IMR-90 (cell line): ENCODE data around the gene CCDC141. TPM values are rescaled to one million over a fixed set of nuclear protein-coding genes. Genes with fewer than 3 reads are reported as not detected.

Source experiments
- ATAC-seq: fragments of 200-7000 bp; cut with Tn5 transposase; 2 replicates; pipeline ENCODE4 v1.9.1; 2020; ENCODE audit warnings: low read depth, mild to moderate bottlenecking, moderate library complexity
- BruUV-seq: library from RNA; stranded (reverse); fragments of 400-500 nt; replicated peaks from 2 replicates; lab custom pipeline; 2021; lab: Mats Ljungman, UMichigan
- CTCF ChIA-PET: fragments of 300-600 bp; formaldehyde crosslinking; extraction: SDS; loops from one replicate; lab custom pipeline; 2021; ENCODE audit warnings: antibody characterized with exemption; lab: Yijun Ruan, JAX
- POLR2A ChIA-PET: fragments of 300-600 bp; sonication (Branson Sonifier 250); formaldehyde crosslinking; loops from one replicate; lab custom pipeline; 2022; ENCODE audit warnings: antibody characterized with exemption; ENCODE audit not compliant: unreplicated experiment; lab: Charles Lee
- DNase-seq: peaks from one replicate; pipeline ENCODE4 v3.0.0; 2013
- H2AFZ ChIP-seq: replicated peaks from 2 replicates; pipeline ENCODE3; 2013; ENCODE audit warnings: low read length, mild to moderate bottlenecking; ENCODE audit not compliant: poor library complexity
- H2AK5ac ChIP-seq: 2 replicates; pipeline ENCODE4 v1.6.1; 2013; ENCODE audit warnings: low read depth, low read length, inconsistent platforms
- H2AK9ac ChIP-seq: replicated peaks from 2 replicates; pipeline ENCODE3; 2013; ENCODE audit warnings: mild to moderate bottlenecking, low read depth, low read length, moderate library complexity; ENCODE audit not compliant: poor library complexity
- H2BK120ac ChIP-seq: 2 replicates; pipeline ENCODE4 v1.6.1; 2013; ENCODE audit warnings: low read depth, low read length, inconsistent platforms
- H2BK15ac ChIP-seq: 3 replicates; pipeline ENCODE4 v1.6.1; 2013; ENCODE audit warnings: low read depth, low read length, inconsistent platforms
- H2BK20ac ChIP-seq: 2 replicates; pipeline ENCODE4 v1.6.1; 2013; ENCODE audit warnings: low read depth, mild to moderate bottlenecking, inconsistent platforms, low read length, moderate library complexity
- H2BK5ac ChIP-seq: 2 replicates; pipeline ENCODE4 v1.6.1; 2013; ENCODE audit warnings: mild to moderate bottlenecking, low read depth, low read length, inconsistent platforms; ENCODE audit not compliant: poor library complexity, severe bottlenecking
- H3K14ac ChIP-seq: replicated peaks from 2 replicates; pipeline ENCODE4 v1.6.1; 2013; ENCODE audit warnings: low read depth, low read length, inconsistent platforms
- H3K18ac ChIP-seq: 2 replicates; pipeline ENCODE4 v1.6.1; 2013; ENCODE audit warnings: low read depth, low read length, control low read depth
- H3K23ac ChIP-seq: 2 replicates; pipeline ENCODE4 v1.6.1; 2013; ENCODE audit warnings: low read depth, low read length, inconsistent platforms
- H3K27ac ChIP-seq: 2 replicates; pipeline ENCODE4 v1.5.1; 2013; ENCODE audit warnings: mild to moderate bottlenecking, control low read depth, low read length; ENCODE audit not compliant: insufficient read depth
- H3K27me3 ChIP-seq: 2 replicates; pipeline ENCODE4 v1.6.1; 2013; ENCODE audit warnings: low read length; ENCODE audit not compliant: control insufficient read depth, insufficient read depth
- H3K36me3 ChIP-seq: 2 replicates; pipeline ENCODE4 v1.6.1; 2013; ENCODE audit warnings: low read length, mixed read lengths; ENCODE audit not compliant: control insufficient read depth, insufficient read depth
- H3K4ac ChIP-seq: 2 replicates; pipeline ENCODE4 v1.6.1; 2013; ENCODE audit warnings: low read depth, low read length, inconsistent platforms
- H3K4me1 ChIP-seq: 2 replicates; pipeline ENCODE4 v1.6.1; 2013; ENCODE audit warnings: low read length, mixed read lengths; ENCODE audit not compliant: control insufficient read depth, insufficient read depth
- H3K4me2 ChIP-seq: 2 replicates; pipeline ENCODE4 v1.6.1; 2013; ENCODE audit warnings: low read depth, mild to moderate bottlenecking, control low read depth, low read length, moderate library complexity
- H3K4me3 ChIP-seq: 2 replicates; pipeline ENCODE4 v1.5.1; 2013; ENCODE audit warnings: low read depth, mild to moderate bottlenecking, control low read depth, low read length, moderate library complexity; ENCODE audit not compliant: insufficient read depth
- H3K56ac ChIP-seq: 2 replicates; pipeline ENCODE4 v1.6.1; 2013; ENCODE audit warnings: low read length, inconsistent platforms; ENCODE audit not compliant: insufficient read depth; ENCODE audit errors: extremely low read depth
- H3K79me1 ChIP-seq, 2 experiments: 2 replicates each; pipeline ENCODE4 v1.6.1; 2013; ENCODE audit warnings: low read length in 2 of 2, inconsistent platforms in 1 of 2, low read depth in 1 of 2
- H3K9ac ChIP-seq: 2 replicates; pipeline ENCODE4 v1.6.1; 2013; ENCODE audit warnings: low read depth, low read length, control low read depth
- H3K9me1 ChIP-seq: 2 replicates; pipeline ENCODE4 v1.6.1; 2013; ENCODE audit warnings: low read length, inconsistent platforms; ENCODE audit not compliant: insufficient read depth
- H3K9me3 ChIP-seq: 2 replicates; pipeline ENCODE4 v1.6.1; 2013; ENCODE audit warnings: low read length; ENCODE audit not compliant: control insufficient read depth, insufficient read depth
- H4K20me1 ChIP-seq: 2 replicates; pipeline ENCODE4 v1.6.1; 2013; ENCODE audit warnings: low read length, inconsistent platforms; ENCODE audit not compliant: insufficient read depth
- H4K5ac ChIP-seq: 2 replicates; pipeline ENCODE4 v1.6.1; 2013; ENCODE audit warnings: mild to moderate bottlenecking, low read depth, low read length, control low read depth
- H4K8ac ChIP-seq, 2 experiments: 2 replicates each; pipeline ENCODE4 v1.6.1; 2013; ENCODE audit warnings: low read depth in 2 of 2, low read length in 2 of 2, control low read depth in 1 of 2, inconsistent platforms in 1 of 2
- H4K91ac ChIP-seq: 2 replicates; pipeline ENCODE4 v1.6.1; 2013; ENCODE audit warnings: low read depth, low read length, inconsistent platforms; ENCODE audit not compliant: insufficient read depth
- BHLHE40 ChIP-seq: fragments of 150-350 bp; IDR thresholded peaks from 2 replicates; pipeline ENCODE4 v1.6.1; 2016; ENCODE audit warnings: mild to moderate bottlenecking, low read depth, low read length
- CEBPB ChIP-seq: IDR thresholded peaks from 2 replicates; pipeline ENCODE4 v1.6.1; 2012; ENCODE audit warnings: low read depth, low read length, improper control_type of control experiment
- CHD1 ChIP-seq: IDR thresholded peaks from 2 replicates; pipeline ENCODE4 v1.6.1; 2012; ENCODE audit warnings: low read depth, low read length, improper control_type of control experiment
- CTCF ChIP-seq: conservative IDR thresholded peaks from 2 replicates; pipeline ENCODE4 v1.5.1; 2012; ENCODE audit warnings: mild to moderate bottlenecking, low read depth, low read length, improper control_type of control experiment
- ELK1 ChIP-seq: fragments of 150-350 bp; IDR thresholded peaks from 2 replicates; pipeline ENCODE4 v1.6.1; 2016; ENCODE audit warnings: low read depth, mild to moderate bottlenecking, low read length, moderate library complexity, borderline replicate concordance
- FOS ChIP-seq: fragments of 150-350 bp; IDR thresholded peaks from 2 replicates; pipeline ENCODE4 v1.6.1; 2016; ENCODE audit warnings: low read depth, low read length
- MAFK ChIP-seq: IDR thresholded peaks from 2 replicates; pipeline ENCODE4 v1.6.1; 2012; ENCODE audit warnings: low read depth, low read length, improper control_type of control experiment
- MAZ ChIP-seq: IDR thresholded peaks from 2 replicates; pipeline ENCODE4 v1.6.1; 2012; ENCODE audit warnings: low read depth, mild to moderate bottlenecking, low read length, improper control_type of control experiment, moderate library complexity, borderline replicate concordance
- MXI1 ChIP-seq: IDR thresholded peaks from 2 replicates; pipeline ENCODE4 v1.6.1; 2012; ENCODE audit warnings: low read depth, mild to moderate bottlenecking, low read length, moderate library complexity, borderline replicate concordance
- NFE2L2 ChIP-seq: fragments of 150-350 bp; IDR thresholded peaks from 2 replicates; pipeline ENCODE4 v1.6.1; 2016; ENCODE audit warnings: low read depth, mild to moderate bottlenecking, low read length
- POLR2A ChIP-seq: IDR thresholded peaks from 2 replicates; pipeline ENCODE4 v1.6.1; 2012; ENCODE audit warnings: mild to moderate bottlenecking, low read depth, low read length
- RAD21 ChIP-seq: IDR thresholded peaks from 2 replicates; pipeline ENCODE4 v1.6.1; 2012; ENCODE audit warnings: low read length, improper control_type of control experiment
- RCOR1 ChIP-seq: IDR thresholded peaks from 2 replicates; pipeline ENCODE4 v1.6.1; 2012; ENCODE audit warnings: mild to moderate bottlenecking, low read length, improper control_type of control experiment; ENCODE audit not compliant: insufficient replicate concordance
- RFX5 ChIP-seq: IDR thresholded peaks from 2 replicates; pipeline ENCODE4 v1.8.0; 2012; ENCODE audit warnings: low read depth, mild to moderate bottlenecking, low read length, moderate library complexity
- SMC3 ChIP-seq: fragments of 150-350 bp; IDR thresholded peaks from 2 replicates; pipeline ENCODE4 v1.6.1; 2016; ENCODE audit warnings: low read depth, mild to moderate bottlenecking, antibody characterized with exemption, low read length, moderate library complexity
- USF2 ChIP-seq: fragments of 150-350 bp; IDR thresholded peaks from 2 replicates; pipeline ENCODE4 v1.6.1; 2017; ENCODE audit warnings: mild to moderate bottlenecking, antibody characterized with exemption, low read length, low read depth
- WGBS, 2 experiments: methylation state at CpG; one replicate each; pipeline versions ENCODE4 v1.1.5 to v1.1.7; 2013; ENCODE audit warnings: missing lambda C conversion rate in 2 of 2; ENCODE audit not compliant: insufficient read length in 1 of 2; ENCODE audit errors: extremely low coverage in 2 of 2; 5-methylcytosine and 5-hydroxymethylcytosine counted together
- dilution Hi-C: fragments of 300-500 bp; cut with HindIII; formaldehyde crosslinking; loops from one replicate; pipeline ENCODE4 v1.14.3; 2018; ENCODE audit warnings: low sequenced_read_pairs; ENCODE audit not compliant: unreplicated experiment
- in situ Hi-C: fragments of 300-500 bp; cut with MboI; formaldehyde crosslinking; loops from 3 replicates; pipeline ENCODE4 v1.14.3; 2019; ENCODE audit warnings: low sequenced_read_pairs, inconsistent platforms, mixed read lengths
- intact Hi-C: fragments of 100-400 bp; cut with micrococcal nuclease; formaldehyde crosslinking; loops from 2 replicates; pipeline ENCODE4 v1.10.0; 2022
- polyA plus RNA-seq, 3 experiments: library from polyadenylated mRNA; depleted of rRNA; stranded (reverse); fragments of >200 nt; gene quantifications; 2 replicates each; pipeline ENCODE4 v1.2.3, GENCODE V29; 2012; ENCODE audit warnings: low replicate concordance in 1 of 3
- total RNA-seq: library from RNA; depleted of rRNA; stranded (reverse); fragments of >200 nt; gene quantifications from 2 replicates; pipeline ENCODE4 v1.2.3, GENCODE V29; 2012

CCDC141 gene
- total and polyA plus RNA-seq, 2 of the 4 experiments (the other 2 are of a cell fraction), result not detected

- no peaks in the 10 kb centered on the region for H3K9me1 ChIP-seq
- H3K4me1 ChIP-seq, result no peaks in the 10 kb centered on the region
- in situ Hi-C loops, result no loop called here
Measured at GRCh38 chr2:178895171-178895570, 154.8 kb downstream of the CCDC141 start.

More at GRCh38 chr2:178895171-178895570, 154.8 kb downstream of the CCDC141 start:
- H2BK120ac ChIP-seq, result no peak overlapping the region
- no peak overlapping the region for H2BK5ac ChIP-seq
- intact Hi-C loops (no loop called here), dilution Hi-C loops (no loop called here)
- H3K4ac ChIP-seq, result no peak overlapping the region
- H4K8ac ChIP-seq, result no peak overlapping the region
- H3K27me3 ChIP-seq, result peaks cover 3% of the 10 kb centered on the region; the same call in 1 of the 2 replicates
- CTCF ChIA-PET, result no interaction called here
- no peak overlapping the region for H3K18ac ChIP-seq
- DNase-seq (no peak), ATAC-seq (no peak)
- POLR2A ChIA-PET, result no interaction called here
- no peak overlapping the region for H2AK5ac ChIP-seq
- H4K91ac ChIP-seq, result no peak overlapping the region
- WGBS, 2 experiments, result no CpG with 5 or more reads among the region's 2 CpGs
- no peaks in the 10 kb centered on the region for H3K36me3 ChIP-seq
- no peaks in the 10 kb centered on the region for H4K20me1 ChIP-seq
- no peaks in the 10 kb centered on the region for H3K79me1 ChIP-seq
- H3K4me2 ChIP-seq, result no peak overlapping the region
- H3K56ac ChIP-seq, result no peak overlapping the region
- no peak overlapping the region for H3K4me3 ChIP-seq
- TF ChIP-seq BHLHE40 (no peak), SMC3 (no peak), MAFK (no peak), USF2 (no peak), CHD1 (no peak), CTCF (no peak), POLR2A (no peak), CEBPB (no peak), RCOR1 (no peak), NFE2L2 (no peak), RAD21 (no peak), FOS (no peak), RFX5 (no peak), MAZ (no peak), MXI1 (no peak), ELK1 (no peak)
- H2AK9ac ChIP-seq, result no peak overlapping the region
- no peak overlapping the region for H2BK15ac ChIP-seq
- H3K14ac ChIP-seq, result no peak overlapping the region
- no peak overlapping the region for H2BK20ac ChIP-seq
- no peak overlapping the region for H4K5ac ChIP-seq
- H3K9ac ChIP-seq, result no peak overlapping the region
- H3K27ac ChIP-seq, result no peak overlapping the region
- BruUV-seq, result no TSS peak
- no peak overlapping the region for H2AFZ ChIP-seq
- no peaks in the 10 kb centered on the region for H3K9me3 ChIP-seq
- H3K23ac ChIP-seq, result no peak overlapping the region
